Smooth muscle cell (in vitro differentiated cells): Measurements from ENCODE around the gene INPP5F. TPM values are rescaled to one million over a fixed set of nuclear protein-coding genes. Genes with fewer than 3 reads are reported as not detected.

Experiments used
- DNase-seq: peaks from one replicate; lab custom pipeline; 2025; ENCODE audit not compliant: unreplicated experiment; lab: John Stamatoyannopoulos, UW
- H2AFZ ChIP-seq: fragments of 200-600 bp; sonication (generic); 2 replicates; pipeline ENCODE4 v1.6.0; 2016; ENCODE audit warnings: antibody characterized with exemption, low read depth, mild to moderate bottlenecking
- H3F3A ChIP-seq: fragments of 200-600 bp; sonication (generic); 2 replicates; pipeline ENCODE4 v1.6.0; 2017; ENCODE audit warnings: antibody characterized with exemption, low read depth
- H3K27ac ChIP-seq: fragments of 200-600 bp; sonication (generic); 2 replicates; pipeline ENCODE4 v1.5.1; 2016; ENCODE audit warnings: low read depth, mild to moderate bottlenecking
- H3K27me3 ChIP-seq: fragments of 200-600 bp; sonication (generic); 2 replicates; pipeline ENCODE4 v1.6.1; 2016; ENCODE audit warnings: low read depth, mild to moderate bottlenecking
- H3K36me3 ChIP-seq: fragments of 200-600 bp; sonication (generic); 2 replicates; pipeline ENCODE4 v1.5.1; 2016; ENCODE audit warnings: low read depth
- H3K4me1 ChIP-seq: fragments of 200-600 bp; sonication (generic); 2 replicates; pipeline ENCODE4 v1.5.1; 2016; ENCODE audit warnings: low read depth
- H3K4me2 ChIP-seq: fragments of 200-600 bp; sonication (generic); 2 replicates; pipeline ENCODE4 v1.6.0; 2016; ENCODE audit warnings: mild to moderate bottlenecking
- H3K4me3 ChIP-seq: fragments of 200-600 bp; sonication (generic); 2 replicates; pipeline ENCODE4 v1.5.1; 2016; ENCODE audit warnings: mild to moderate bottlenecking
- H3K79me2 ChIP-seq: fragments of 200-600 bp; sonication (generic); 2 replicates; pipeline ENCODE4 v1.6.0; 2016; ENCODE audit warnings: low read depth, mild to moderate bottlenecking
- H3K9ac ChIP-seq: fragments of 200-600 bp; sonication (generic); 2 replicates; pipeline ENCODE4 v1.6.0; 2016; ENCODE audit warnings: low read depth
- H3K9me3 ChIP-seq: fragments of 200-600 bp; sonication (generic); replicated peaks from 2 replicates; pipeline ENCODE4 v1.5.1; 2016; ENCODE audit warnings: low read depth
- H4K20me1 ChIP-seq: fragments of 200-600 bp; sonication (generic); 2 replicates; pipeline ENCODE4 v1.6.0; 2016; ENCODE audit warnings: low read depth
- CTCF ChIP-seq: fragments of 200-600 bp; sonication (generic); IDR thresholded peaks from 2 replicates; pipeline ENCODE4 v1.5.1; 2017; ENCODE audit warnings: borderline replicate concordance, mild to moderate bottlenecking, antibody characterized with exemption; ENCODE audit not compliant: insufficient read depth, poor library complexity, severe bottlenecking
- WGBS: methylation state at CpG from one replicate; pipeline ENCODE4 v1.1.7; 2016; ENCODE audit warnings: low lambda C conversion rate; 5-methylcytosine and 5-hydroxymethylcytosine counted together
- polyA plus RNA-seq: library from polyadenylated mRNA; unstranded; fragments of >200 nt; fragmentation: Nextera tagmentation; extraction: Ambion mirVana; gene quantifications from 2 replicates; pipeline ENCODE4 v1.2.1, GENCODE V29; 2016
- total RNA-seq: library from RNA; depleted of rRNA; stranded (reverse); fragments of >200 nt; gene quantifications from 2 replicates; pipeline ENCODE4 v1.2.3, GENCODE V29; 2014

Gene INPP5F
- total and polyA plus RNA-seq, 2 experiments from 2014 or later = 15.9 to 106 TPM

- WGBS = 82% methylated on average over 7 of the region's 7 CpGs
- no peak for DNase-seq
- no peak for TF ChIP-seq CTCF
- Histone ChIP-seq H3F3A (no peaks in the 10 kb centered on the region), H3K4me2 (no peak overlapping the region), H4K20me1 (peaks cover 38% of the 10 kb centered on the region), H3K27me3 (no peaks in the 10 kb centered on the region), H3K36me3 (peaks cover 12% of the 10 kb centered on the region), H2AFZ (no peak overlapping the region), H3K9ac (no peak overlapping the region), H3K9me3 (no peaks in the 10 kb centered on the region), H3K27ac (no peak overlapping the region), H3K79me2 (no peaks in the 10 kb centered on the region), H3K4me3 (no peak overlapping the region), H3K4me1 (no peaks in the 10 kb centered on the region)
Measured at GRCh38 chr10:119679480-119679829, 46.4 kb upstream of the INPP5F start.

- TF ChIP-seq CTCF = no peak
- no peak overlapping the region for H3K9ac ChIP-seq
- H3K4me2 ChIP-seq = peak overlapping the region; percentile 12
- H3K27me3 ChIP-seq = no peaks in the 10 kb centered on the region
- 59% methylated on average over 4 of the region's 4 CpGs for WGBS
- no peak overlapping the region for H3K4me3 ChIP-seq
- peaks cover 32% of the 10 kb centered on the region for H4K20me1 ChIP-seq
- H3K79me2 ChIP-seq = no peaks in the 10 kb centered on the region
- H3K4me1 ChIP-seq = no peaks in the 10 kb centered on the region
- no peaks in the 10 kb centered on the region for H3F3A ChIP-seq
- peak overlapping the region; percentile 15 for H3K27ac ChIP-seq
- H3K9me3 ChIP-seq = no peaks in the 10 kb centered on the region
- H2AFZ ChIP-seq = no peak overlapping the region
- peaks cover 11% of the 10 kb centered on the region for H3K36me3 ChIP-seq
- DNase-seq = no peak
Measured at GRCh38 chr10:119680050-119680449, 45.8 kb upstream of the INPP5F start.

- H3K4me3 ChIP-seq = no peak overlapping the region
- peaks cover 27% of the 10 kb centered on the region for H4K20me1 ChIP-seq
- H3F3A ChIP-seq = no peaks in the 10 kb centered on the region
- H3K36me3 ChIP-seq = peaks cover 11% of the 10 kb centered on the region
- H2AFZ ChIP-seq = no peak overlapping the region
- no peaks in the 10 kb centered on the region for H3K79me2 ChIP-seq
- WGBS = 69% methylated on average over 9 of the region's 9 CpGs
- no peak overlapping the region for H3K4me2 ChIP-seq
- no peaks in the 10 kb centered on the region for H3K9me3 ChIP-seq
- H3K27ac ChIP-seq = peak overlapping the region; percentile 15
- H3K4me1 ChIP-seq = no peaks in the 10 kb centered on the region
- no peaks in the 10 kb centered on the region for H3K27me3 ChIP-seq
- no peak for DNase-seq
- no peak overlapping the region for H3K9ac ChIP-seq
- TF ChIP-seq CTCF = no peak
Measured at GRCh38 chr10:119680650-119681081, 45.2 kb upstream of the INPP5F start.

- H3K27ac ChIP-seq = peak overlapping the region; percentile 24
- DNase-seq = peak; percentile 23
- peak overlapping the region; percentile 39 for H3K4me3 ChIP-seq
- peak overlapping the region; percentile 96 for H2AFZ ChIP-seq
- H3F3A ChIP-seq = peaks cover 10% of the 10 kb centered on the region
- H3K4me1 ChIP-seq = peaks cover 19% of the 10 kb centered on the region
- 3% methylated on average over 24 of the region's 24 CpGs for WGBS
- H4K20me1 ChIP-seq = no peaks in the 10 kb centered on the region
- H3K79me2 ChIP-seq = no peaks in the 10 kb centered on the region
- H3K9me3 ChIP-seq = no peaks in the 10 kb centered on the region
- peak overlapping the region; percentile 76 for H3K4me2 ChIP-seq
- peak overlapping the region; percentile 5 for H3K9ac ChIP-seq
- H3K27me3 ChIP-seq = no peaks in the 10 kb centered on the region
- no peaks in the 10 kb centered on the region for H3K36me3 ChIP-seq
- TF ChIP-seq CTCF = peak; percentile 96
Measured at GRCh38 chr10:119686465-119687191, 39.2 kb upstream of the INPP5F start.
